PFSK-1 (cell line): ENCODE measurements around the gene ARPP21.

Source experiments
- POLR2AphosphoS5 ChIP-seq: IDR thresholded peaks from 2 replicates; pipeline ENCODE4 v1.6.1; 2012; ENCODE audit warnings: low read depth, mild to moderate bottlenecking, control low read depth, low read length, moderate library complexity
- TAF1 ChIP-seq: IDR thresholded peaks from 2 replicates; pipeline ENCODE4 v1.6.1; 2012; ENCODE audit warnings: low read length, control low read depth, borderline replicate concordance; ENCODE audit not compliant: insufficient read depth

DNA sequence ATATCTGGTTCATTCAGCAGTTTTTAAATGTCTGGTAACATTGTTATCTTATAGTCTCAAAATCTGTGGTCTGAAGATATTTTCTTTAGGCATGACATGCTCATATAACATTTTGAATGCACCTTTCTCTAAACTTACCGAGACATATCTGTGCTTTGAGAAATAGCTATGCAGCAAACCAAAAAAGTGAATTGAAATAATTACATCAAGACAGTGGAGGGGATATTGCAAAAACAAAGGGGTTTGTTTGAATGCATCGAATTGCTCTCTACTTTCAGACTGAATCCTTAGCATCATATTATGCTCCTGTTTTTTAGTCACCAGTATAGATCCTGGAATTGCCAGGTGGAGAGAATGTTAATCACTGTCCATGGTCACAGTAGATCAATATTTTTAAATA is 5.1 kb downstream of the ARPP21 start:
- TF ChIP-seq POLR2AphosphoS5 (no peak), TAF1 (no peak)
